ENCODE results near the gene TNRC6A. TPM values are rescaled to one million over a fixed set of nuclear protein-coding genes. Genes with fewer than 3 reads are reported as not detected.
"Not testable (repeated sequence)": the region's sequence is repeated elsewhere in the genome, so short reads cannot be mapped to it uniquely, and the experiment has no call there.

TNRC6A gene
- total RNA-seq, 1 donor from 2014 or later: 68.5 TPM

DNA sequence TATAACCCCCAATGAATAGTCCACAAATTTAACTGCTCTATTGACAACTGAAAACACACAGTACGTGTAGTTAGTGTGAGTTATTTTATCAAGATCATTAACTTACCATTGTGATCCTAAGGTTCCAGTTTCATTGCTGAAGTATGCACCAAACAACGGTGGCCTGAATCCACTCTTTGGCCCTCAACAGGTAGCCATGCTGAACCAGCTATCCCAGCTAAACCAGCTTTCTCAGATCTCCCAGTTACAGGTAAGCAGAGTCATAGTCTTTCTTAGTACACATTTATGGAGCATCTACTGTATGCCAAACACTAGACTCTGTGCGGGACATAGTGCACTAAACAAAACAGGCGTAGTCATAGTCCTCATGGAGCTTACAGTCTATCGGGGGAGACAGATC, 76.0 kb downstream of the TNRC6A start:
- ATAC-seq (ENCODE audit: low read depth) (no peak), DNase-seq (no peak)
- Mint-ChIP-seq H3K4me1 (no peaks in the 10 kb centered on the region), H3K27ac (no peak overlapping the region), H3K9me3 (no peaks in the 10 kb centered on the region), H3K36me3 (ENCODE audit: low read depth) (peaks cover 91% of the 10 kb centered on the region), H3K27me3 (no peaks in the 10 kb centered on the region), H3K4me3 (no peak overlapping the region)
- ChIA-PET CTCF (no interaction called here), POLR2A (no interaction called here)
- TF ChIP-seq, protein P1, sequence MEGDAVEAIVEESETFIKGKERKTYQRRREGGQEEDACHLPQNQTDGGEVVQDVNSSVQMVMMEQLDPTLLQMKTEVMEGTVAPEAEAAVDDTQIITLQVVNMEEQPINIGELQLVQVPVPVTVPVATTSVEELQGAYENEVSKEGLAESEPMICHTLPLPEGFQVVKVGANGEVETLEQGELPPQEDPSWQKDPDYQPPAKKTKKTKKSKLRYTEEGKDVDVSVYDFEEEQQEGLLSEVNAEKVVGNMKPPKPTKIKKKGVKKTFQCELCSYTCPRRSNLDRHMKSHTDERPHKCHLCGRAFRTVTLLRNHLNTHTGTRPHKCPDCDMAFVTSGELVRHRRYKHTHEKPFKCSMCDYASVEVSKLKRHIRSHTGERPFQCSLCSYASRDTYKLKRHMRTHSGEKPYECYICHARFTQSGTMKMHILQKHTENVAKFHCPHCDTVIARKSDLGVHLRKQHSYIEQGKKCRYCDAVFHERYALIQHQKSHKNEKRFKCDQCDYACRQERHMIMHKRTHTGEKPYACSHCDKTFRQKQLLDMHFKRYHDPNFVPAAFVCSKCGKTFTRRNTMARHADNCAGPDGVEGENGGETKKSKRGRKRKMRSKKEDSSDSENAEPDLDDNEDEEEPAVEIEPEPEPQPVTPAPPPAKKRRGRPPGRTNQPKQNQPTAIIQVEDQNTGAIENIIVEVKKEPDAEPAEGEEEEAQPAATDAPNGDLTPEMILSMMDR (IDR thresholded peaks at IDR 0.05): no peak
- intact Hi-C loops (cut with micrococcal nuclease): no loop called here

DNA sequence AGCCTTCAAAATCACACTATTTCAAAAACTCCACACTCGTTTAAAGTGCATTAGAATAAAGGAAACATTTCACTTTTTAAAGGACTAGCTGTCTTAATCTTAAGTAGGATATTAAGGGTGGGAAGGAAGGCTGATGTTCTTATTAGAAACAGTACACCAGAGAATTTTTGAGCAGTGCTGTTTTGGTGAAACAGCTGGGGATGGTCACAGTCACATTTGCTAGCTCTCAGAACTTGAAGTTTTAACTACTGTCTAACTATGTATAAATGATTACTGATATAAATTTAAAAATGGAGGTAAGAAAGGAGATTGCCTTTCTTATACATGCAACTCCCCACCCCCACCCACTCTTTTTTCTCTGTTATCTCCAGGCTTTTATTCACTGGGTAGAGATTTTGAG, 77.8 kb downstream of the TNRC6A start:
- peaks cover 91% of the 10 kb centered on the region for H3K36me3 Mint-ChIP-seq (ENCODE audit: low read depth)
- H3K27ac Mint-ChIP-seq: no peak overlapping the region
- no peaks in the 10 kb centered on the region for H3K27me3 Mint-ChIP-seq
- no peak overlapping the region for H3K4me3 Mint-ChIP-seq
- ChIA-PET CTCF (interaction anchor here (0.7 kb wide), 1 partner anchor 29 kb away, joined by 3 read pairs; no protein-coding TSS in a partner anchor), POLR2A (no interaction called here)
- DNase-seq (no peak), ATAC-seq (ENCODE audit: low read depth) (no peak)
- TF ChIP-seq, protein P1 (IDR thresholded peaks at IDR 0.05): no peak
- intact Hi-C loops (cut with micrococcal nuclease): no loop called here
- H3K4me1 Mint-ChIP-seq: no peaks in the 10 kb centered on the region
- no peaks in the 10 kb centered on the region for H3K9me3 Mint-ChIP-seq

DNA sequence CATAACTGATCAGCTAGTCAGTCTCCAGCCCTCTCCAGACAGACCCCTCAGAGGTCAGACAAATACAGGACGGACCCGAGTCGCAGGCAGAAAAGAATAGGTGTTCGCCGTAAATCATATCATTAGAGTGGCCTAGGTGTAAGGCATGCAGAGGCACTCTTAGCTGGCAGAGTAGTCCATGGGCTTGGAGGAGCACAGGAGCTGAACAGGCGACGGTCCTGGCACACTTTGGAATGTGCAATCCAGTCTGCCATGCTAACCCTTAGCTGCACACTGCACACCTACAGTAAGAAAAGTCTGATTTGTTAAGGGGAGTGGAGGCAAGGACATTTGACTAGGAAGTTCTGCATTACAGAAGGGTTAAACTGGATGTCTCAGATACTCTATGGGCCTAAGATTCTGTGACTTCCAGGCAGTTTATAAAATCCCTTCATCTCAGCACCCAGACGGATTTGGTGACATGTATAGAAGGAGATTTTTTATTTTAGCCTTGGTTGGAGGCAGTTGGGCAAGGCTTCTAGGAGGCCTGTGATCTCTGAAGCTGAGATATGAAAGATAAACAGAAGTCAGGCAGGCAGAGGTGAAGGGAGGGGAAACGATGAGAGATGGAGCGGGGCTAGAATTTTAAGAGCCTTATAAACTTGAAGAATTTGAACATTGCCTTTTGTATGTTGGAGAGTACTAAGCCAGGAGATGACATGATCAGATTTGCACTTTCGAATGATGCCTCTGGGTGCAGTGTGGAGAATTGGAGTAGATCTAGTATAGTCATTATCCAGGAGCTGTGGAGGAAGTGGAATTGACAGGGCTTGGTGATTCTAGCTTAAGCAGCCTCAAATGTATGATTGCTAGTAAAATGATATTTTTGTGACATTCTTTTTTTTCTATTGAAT, 81.7 kb downstream of the TNRC6A start:
- no peak for ATAC-seq (ENCODE audit: low read depth)
- no peaks in the 10 kb centered on the region for H3K27me3 Mint-ChIP-seq
- intact Hi-C loops (cut with micrococcal nuclease): loop anchor here (10.0 kb wide), 1 partner anchor 114 kb away; no protein-coding TSS in a partner anchor
- ChIA-PET POLR2A (no interaction called here), CTCF (no interaction called here)
- no peak for DNase-seq
- H3K4me3 Mint-ChIP-seq: no peak overlapping the region
- TF ChIP-seq, protein P1 (IDR thresholded peaks at IDR 0.05): no peak
- H3K36me3 Mint-ChIP-seq (ENCODE audit: low read depth): peaks cover 92% of the 10 kb centered on the region
- no peaks in the 10 kb centered on the region for H3K9me3 Mint-ChIP-seq
- no peak overlapping the region for H3K27ac Mint-ChIP-seq
- no peaks in the 10 kb centered on the region for H3K4me1 Mint-ChIP-seq

DNA sequence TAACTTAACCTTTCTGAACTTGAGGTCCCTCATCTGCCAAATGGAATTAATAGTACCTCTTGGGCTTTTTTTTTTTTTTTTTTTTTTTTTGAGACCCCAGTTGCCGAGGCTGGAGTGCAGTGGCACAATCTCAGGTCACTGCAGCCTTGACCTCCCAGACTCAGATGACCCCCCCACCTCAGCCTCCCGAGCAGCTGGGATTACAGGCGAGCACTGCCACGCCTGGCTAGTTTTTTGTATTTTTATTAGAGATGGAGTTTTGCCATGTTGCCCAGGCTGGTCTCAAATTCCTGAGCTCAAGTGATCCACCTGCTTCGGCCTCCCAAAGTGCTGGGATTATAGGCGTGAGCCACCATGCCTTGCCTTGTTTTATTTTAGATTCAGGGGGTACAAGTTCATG, 83.4 kb downstream of the TNRC6A start:
- H3K4me1 Mint-ChIP-seq; H3K4me3 Mint-ChIP-seq; CTCF ChIA-PET; DNase-seq; H3K27ac Mint-ChIP-seq; ATAC-seq (ENCODE audit: low read depth); H3K9me3 Mint-ChIP-seq; H3K27me3 Mint-ChIP-seq: not testable (repeated sequence)
- intact Hi-C loops (cut with micrococcal nuclease): loop anchor here (10.0 kb wide), 1 partner anchor 112 kb away; no protein-coding TSS in a partner anchor
- POLR2A ChIA-PET: interaction anchor here (0.6 to 0.7 kb wide), 2 partner anchors 20 to 290 kb away, joined by 4 to 7 read pairs; no protein-coding TSS in a partner anchor
- H3K36me3 Mint-ChIP-seq (ENCODE audit: low read depth): peaks cover 86% of the 10 kb centered on the region

- no peaks in the 10 kb centered on the region for H3K9me3 Mint-ChIP-seq
- no peak overlapping the region for H3K4me3 Mint-ChIP-seq
- peaks cover 87% of the 10 kb centered on the region for H3K36me3 Mint-ChIP-seq (ENCODE audit: low read depth)
- no peaks in the 10 kb centered on the region for H3K4me1 Mint-ChIP-seq
- intact Hi-C loops (cut with micrococcal nuclease): loop anchor here (10.0 kb wide), 1 partner anchor 110 kb away; no protein-coding TSS in a partner anchor
- ATAC-seq (ENCODE audit: low read depth) (no peak), DNase-seq (no peak)
- ChIA-PET CTCF (no interaction called here), POLR2A (no interaction called here)
- TF ChIP-seq, protein P1 (IDR thresholded peaks at IDR 0.05): no peak
- no peaks in the 10 kb centered on the region for H3K27me3 Mint-ChIP-seq
- no peak overlapping the region for H3K27ac Mint-ChIP-seq
Observed at GRCh38 chr16:24815021-24815420, 85.6 kb downstream of the TNRC6A start.
